Suprapubic skin (tissue), 4 donors: Measurements from ENCODE around the gene GADD45A. TPM values are rescaled to one million over a fixed set of nuclear protein-coding genes. Genes with fewer than 3 reads are reported as not detected.

Source experiments
- DNase-seq, 2 donors: peaks; one replicate each; pipeline ENCODE4 v3.0.0-alpha.2; 2019; ENCODE audit warnings: low spot score in 2 of 2
- H3K27ac ChIP-seq: fragments of 200-600 bp; sonication (generic); one replicate; pipeline ENCODE4 v1.5.1; 2019
- H3K27me3 ChIP-seq: fragments of 200-600 bp; sonication (generic); one replicate; pipeline ENCODE4 v1.5.1; 2019
- H3K36me3 ChIP-seq: fragments of 200-600 bp; sonication (generic); one replicate; pipeline ENCODE4 v1.5.1; 2019
- H3K4me1 ChIP-seq: fragments of 200-600 bp; sonication (generic); one replicate; pipeline ENCODE4 v1.5.1; 2019
- H3K4me3 ChIP-seq: fragments of 200-600 bp; sonication (generic); one replicate; pipeline ENCODE4 v1.5.1; 2019; ENCODE audit warnings: mild to moderate bottlenecking
- H3K9me3 ChIP-seq: fragments of 200-600 bp; sonication (generic); one replicate; pipeline ENCODE4 v1.5.1; 2019
- CTCF ChIP-seq, 2 donors: fragments of 200-600 bp in 1 of 2; fragments of 450-650 bp in 1 of 2; sonication (generic) in 1 of 2; IDR thresholded peaks; one replicate each; pipeline ENCODE4 v1.5.1; 2016 to 2019; ENCODE audit warnings: antibody characterized with exemption in 2 of 2, mild to moderate bottlenecking in 1 of 2, moderate library complexity in 1 of 2
- EP300 ChIP-seq: sonication (generic); formaldehyde crosslinking; IDR thresholded peaks from one replicate; pipeline ENCODE4 v1.6.1; 2017; ENCODE audit warnings: antibody characterized with exemption
- POLR2A ChIP-seq, 2 donors: fragments of 450-650 bp; IDR thresholded peaks; one replicate each; pipeline ENCODE4 v1.6.1; 2017; ENCODE audit warnings: antibody characterized with exemption in 2 of 2, mild to moderate bottlenecking in 2 of 2, moderate library complexity in 2 of 2
- POLR2AphosphoS5 ChIP-seq, 3 donors: sonication (generic); formaldehyde crosslinking; IDR thresholded peaks; one replicate each; pipeline ENCODE4 v1.6.1; 2017; ENCODE audit warnings: antibody characterized with exemption in 3 of 3
- WGBS: methylation state at CpG from one replicate; pipeline ENCODE4 v1.1.5; 2018; 5-methylcytosine and 5-hydroxymethylcytosine counted together
- total RNA-seq, 4 donors: library from RNA; depleted of rRNA; stranded (reverse); fragments of >200 nt; gene quantifications; one replicate each; pipeline ENCODE4 v1.1.0, GENCODE V29; 2016

Gene GADD45A
- total RNA-seq, 4 donors from 2014 or later, result 25.4 to 44.6 (median 26.6) TPM

GRCh38 chr1:67689267-67690017 lies 4.4 kb downstream of the GADD45A start:
- Histone ChIP-seq H3K27me3 (no peaks in the 10 kb centered on the region), H3K4me3 (no peak overlapping the region), H3K27ac (no peak overlapping the region), H3K36me3 (peaks cover 18% of the 10 kb centered on the region), H3K9me3 (no peaks in the 10 kb centered on the region), H3K4me1 (peaks cover 27% of the 10 kb centered on the region)
- TF ChIP-seq POLR2A (IDR thresholded peaks at IDR 0.05), result no peak
- no peak for TF ChIP-seq EP300
- TF ChIP-seq CTCF (IDR thresholded peaks at IDR 0.05), result no peak
- no peak for TF ChIP-seq POLR2AphosphoS5 (IDR thresholded peaks at IDR 0.05)
- 80% methylated on average over 3 of the region's 3 CpGs for WGBS
- DNase-seq, result no peak

GRCh38 chr1:67690018-67690363 lies 5.0 kb downstream of the GADD45A start:
- peaks cover 18% of the 10 kb centered on the region for H3K36me3 ChIP-seq
- H3K4me3 ChIP-seq, result no peak overlapping the region
- peaks cover 23% of the 10 kb centered on the region for H3K4me1 ChIP-seq
- no peak overlapping the region for H3K27ac ChIP-seq
- H3K27me3 ChIP-seq, result no peaks in the 10 kb centered on the region
- no peak for DNase-seq
- H3K9me3 ChIP-seq, result no peaks in the 10 kb centered on the region
- TF ChIP-seq EP300 (no peak), POLR2AphosphoS5 (IDR thresholded peaks at IDR 0.05) (no peak), POLR2A (IDR thresholded peaks at IDR 0.05) (no peak)

- H3K36me3 ChIP-seq, result peaks cover 18% of the 10 kb centered on the region
- H3K27ac ChIP-seq, result no peak overlapping the region
- no peak overlapping the region for H3K4me3 ChIP-seq
- 77% methylated on average over 2 of the region's 2 CpGs for WGBS
- H3K27me3 ChIP-seq, result no peaks in the 10 kb centered on the region
- no peaks in the 10 kb centered on the region for H3K9me3 ChIP-seq
- TF ChIP-seq EP300 (no peak), CTCF (IDR thresholded peaks at IDR 0.05) (no peak), POLR2AphosphoS5 (IDR thresholded peaks at IDR 0.05) (no peak), POLR2A (IDR thresholded peaks at IDR 0.05) (no peak)
- peaks cover 23% of the 10 kb centered on the region for H3K4me1 ChIP-seq
- DNase-seq, result no peak
Measured at GRCh38 chr1:67690411-67690810, 5.4 kb downstream of the GADD45A start.

GRCh38 chr1:67691712-67692111 lies 6.7 kb downstream of the GADD45A start:
- Histone ChIP-seq H3K36me3 (peaks cover 18% of the 10 kb centered on the region), H3K27ac (no peak overlapping the region), H3K4me3 (no peak overlapping the region), H3K9me3 (no peaks in the 10 kb centered on the region), H3K27me3 (no peaks in the 10 kb centered on the region), H3K4me1 (peaks cover 17% of the 10 kb centered on the region)
- TF ChIP-seq POLR2AphosphoS5 (IDR thresholded peaks at IDR 0.05) (no peak), POLR2A (IDR thresholded peaks at IDR 0.05) (no peak), EP300 (no peak), CTCF (IDR thresholded peaks at IDR 0.05) (no peak)
- no peak for DNase-seq

GRCh38 chr1:67695963-67696362 lies 11.0 kb downstream of the GADD45A start:
- no peaks in the 10 kb centered on the region for H3K4me1 ChIP-seq
- no peak for TF ChIP-seq CTCF (IDR thresholded peaks at IDR 0.05)
- TF ChIP-seq POLR2A (IDR thresholded peaks at IDR 0.05), result no peak
- TF ChIP-seq POLR2AphosphoS5 (IDR thresholded peaks at IDR 0.05), result no peak
- no peak for TF ChIP-seq EP300
- no peaks in the 10 kb centered on the region for H3K27me3 ChIP-seq
- H3K9me3 ChIP-seq, result no peaks in the 10 kb centered on the region
- DNase-seq, result no peak
- H3K4me3 ChIP-seq, result no peak overlapping the region
- WGBS, result 89% methylated on average over 2 of the region's 2 CpGs
- H3K27ac ChIP-seq, result no peak overlapping the region
- H3K36me3 ChIP-seq, result peaks cover 1% of the 10 kb centered on the region
